Bronchial epithelial cell (primary cell): ENCODE data around the gene ABCC8. TPM values are rescaled to one million over a fixed set of nuclear protein-coding genes. Genes with fewer than 3 reads are reported as not detected.

Experiments
- DNase-seq: peaks from one replicate; pipeline ENCODE4 v3.0.0-alpha.2; 2010; ENCODE audit warnings: low read depth
- FAIRE-seq: peaks from 2 replicates; lab custom pipeline; 2011; peaks lifted over from hg19 to GRCh38; lab: Jason Lieb, UNC
- H3K27me3 ChIP-seq: 2 replicates; pipeline ENCODE4 v1.5.1; 2011; ENCODE audit warnings: low read length; ENCODE audit not compliant: control insufficient read depth, insufficient read depth
- H3K36me3 ChIP-seq: 2 replicates; pipeline ENCODE4 v1.5.1; 2011; ENCODE audit warnings: low read length; ENCODE audit not compliant: control insufficient read depth, insufficient read depth
- H3K4me3 ChIP-seq: 2 replicates; pipeline ENCODE4 v1.5.1; 2011; ENCODE audit warnings: mild to moderate bottlenecking, low read depth, low read length, control low read depth
- CTCF ChIP-seq: IDR thresholded peaks from 2 replicates; pipeline ENCODE4 v1.5.1; 2011; ENCODE audit warnings: mild to moderate bottlenecking, moderate library complexity, low read length, control low read depth, inconsistent platforms; ENCODE audit not compliant: insufficient read depth, severe bottlenecking
- total RNA-seq: library from RNA; depleted of rRNA; stranded (reverse); fragments of >200 nt; gene quantifications from 2 replicates; pipeline ENCODE4 v1.2.1, GENCODE V29; 2014

The ABCC8 gene
- total RNA-seq, 1 donor from 2014 or later = not detected

- no peak for TF ChIP-seq CTCF
- Histone ChIP-seq H3K4me3 (no peak overlapping the region), H3K36me3 (no peaks in the 10 kb centered on the region), H3K27me3 (no peaks in the 10 kb centered on the region)
- DNase-seq (no peak), FAIRE-seq (no peak)
These were observed 89.4 kb downstream of the ABCC8 start for GRCh38 chr11:17387254-17387653.

GRCh38 chr11:17386331-17387084, 90.1 kb downstream of the ABCC8 start:
- Histone ChIP-seq H3K4me3 (no peak overlapping the region), H3K36me3 (no peaks in the 10 kb centered on the region), H3K27me3 (no peaks in the 10 kb centered on the region)
- peak; percentile 75 for TF ChIP-seq CTCF
- FAIRE-seq (no peak), DNase-seq (no peak)

GRCh38 chr11:17385926-17386325, 90.7 kb downstream of the ABCC8 start:
- H3K36me3 ChIP-seq = no peaks in the 10 kb centered on the region
- FAIRE-seq (no peak), DNase-seq (no peak)
- no peak overlapping the region for H3K4me3 ChIP-seq
- H3K27me3 ChIP-seq = no peaks in the 10 kb centered on the region
- no peak for TF ChIP-seq CTCF

- no peaks in the 10 kb centered on the region for H3K36me3 ChIP-seq
- H3K4me3 ChIP-seq = no peak overlapping the region
- FAIRE-seq (no peak), DNase-seq (no peak)
- no peaks in the 10 kb centered on the region for H3K27me3 ChIP-seq
- no peak for TF ChIP-seq CTCF
These were observed 91.2 kb downstream of the ABCC8 start for GRCh38 chr11:17385492-17385891.

- FAIRE-seq = no peak
These were observed 92.6 kb downstream of the ABCC8 start for GRCh38 chr11:17384002-17384511.

More at GRCh38 chr11:17384002-17384511, 92.6 kb downstream of the ABCC8 start:
- H3K27me3 ChIP-seq = no peaks in the 10 kb centered on the region
- peak; percentile 60 for DNase-seq
- H3K36me3 ChIP-seq = no peaks in the 10 kb centered on the region
- H3K4me3 ChIP-seq = no peak overlapping the region
- peak; percentile 88 for TF ChIP-seq CTCF
